C4-2B (cell line): ENCODE results near the gene ITIH4.

ENCODE experiments used
- CTCF ChIP-seq: fragments of 450-650 bp; conservative IDR thresholded peaks from 2 replicates; pipeline ENCODE4 v1.5.1; 2017; ENCODE audit warnings: mild to moderate bottlenecking
- ZFX ChIP-seq: fragments of 450-650 bp; IDR thresholded peaks from 2 replicates; pipeline ENCODE4 v1.6.1; 2017

- TF ChIP-seq CTCF: no peak
- no peak for TF ChIP-seq ZFX
Observed at GRCh38 chr3:52838561-52839267, 8.2 kb upstream of the ITIH4 start.
